VCaP (cell line): ENCODE results near the gene PTPRN2.

ENCODE experiments used
- H3K27ac ChIP-seq: fragments of 450-650 bp; 2 replicates; pipeline ENCODE4 v1.5.1; 2017
- CTCF ChIP-seq: fragments of 450-650 bp; conservative IDR thresholded peaks from 2 replicates; pipeline ENCODE4 v1.5.1; 2017; ENCODE audit warnings: mild to moderate bottlenecking, moderate library complexity

The PTPRN2 gene

GRCh38 chr7:157769526-157770215 lies 818.0 kb downstream of the PTPRN2 start:
- TF ChIP-seq CTCF: no peak

GRCh38 chr7:157769086-157769485 lies 818.5 kb downstream of the PTPRN2 start:
- no peak overlapping the region for H3K27ac ChIP-seq
- TF ChIP-seq CTCF: no peak

More at GRCh38 chr7:157769526-157770215, 818.0 kb downstream of the PTPRN2 start:
- no peak overlapping the region for H3K27ac ChIP-seq

GRCh38 chr7:157768198-157768597 lies 819.4 kb downstream of the PTPRN2 start:
- H3K27ac ChIP-seq: peak overlapping the region; percentile 14; the same call in 1 of the 2 replicates
- no peak for TF ChIP-seq CTCF

- peak; percentile 25 for TF ChIP-seq CTCF
- H3K27ac ChIP-seq: peak overlapping the region; percentile 14; the same call in 1 of the 2 replicates
Measured at GRCh38 chr7:157767506-157768197, 820.0 kb downstream of the PTPRN2 start.

GRCh38 chr7:157766098-157766497 lies 821.5 kb downstream of the PTPRN2 start:
- no peak for TF ChIP-seq CTCF
- no peak overlapping the region for H3K27ac ChIP-seq

GRCh38 chr7:157764946-157765537 lies 822.6 kb downstream of the PTPRN2 start:
- H3K27ac ChIP-seq: no peak overlapping the region
- no peak for TF ChIP-seq CTCF

- no peak overlapping the region for H3K27ac ChIP-seq
- TF ChIP-seq CTCF: no peak
Measured at GRCh38 chr7:157764193-157764592, 823.4 kb downstream of the PTPRN2 start.
